HG03521 (cell line): ENCODE measurements around the gene DCAF6.
"Not testable (repeated sequence)": the region's sequence is repeated elsewhere in the genome, so short reads cannot be mapped to it uniquely, and the experiment has no call there.

Source experiments
- ATAC-seq: cut with Tn5 transposase; IDR thresholded peaks from one replicate; pipeline ENCODE4 v1.9.1; 2021; ENCODE audit warnings: mild to moderate bottlenecking, moderate library complexity; ENCODE audit not compliant: unreplicated experiment

The DCAF6 gene

GRCh38 chr1:168007691-168008090 lies 71.2 kb downstream of the DCAF6 start:
- ATAC-seq = no peak

GRCh38 chr1:168008595-168008994 lies 72.1 kb downstream of the DCAF6 start:
- ATAC-seq = no peak

DNA sequence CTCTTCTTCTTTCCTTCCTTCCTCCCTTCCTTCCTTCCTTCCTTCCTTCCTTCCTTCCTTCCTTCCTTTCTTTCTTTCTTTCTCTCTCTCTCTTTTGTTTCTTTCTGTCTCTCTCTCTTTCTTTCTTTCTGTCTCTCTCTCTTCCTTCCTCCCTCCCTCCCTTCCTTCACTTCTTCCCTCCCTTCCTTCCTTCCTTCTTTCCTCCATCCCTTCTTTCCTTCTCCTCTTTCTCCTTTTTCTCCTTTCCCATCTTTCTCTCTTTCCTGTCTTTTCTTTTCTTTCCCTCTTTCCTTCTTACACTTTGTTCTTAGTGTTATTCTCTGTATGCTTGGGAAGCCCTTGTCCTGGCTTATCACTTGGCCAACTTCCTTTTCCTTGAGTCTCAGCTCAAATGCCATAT lies 72.8 kb downstream of the DCAF6 start:
- ATAC-seq = no peak

- ATAC-seq = no peak
Observed at GRCh38 chr1:168019407-168019806, 82.9 kb downstream of the DCAF6 start.

- no peak for ATAC-seq
Observed at GRCh38 chr1:168031198-168031597, 94.7 kb downstream of the DCAF6 start.

DNA sequence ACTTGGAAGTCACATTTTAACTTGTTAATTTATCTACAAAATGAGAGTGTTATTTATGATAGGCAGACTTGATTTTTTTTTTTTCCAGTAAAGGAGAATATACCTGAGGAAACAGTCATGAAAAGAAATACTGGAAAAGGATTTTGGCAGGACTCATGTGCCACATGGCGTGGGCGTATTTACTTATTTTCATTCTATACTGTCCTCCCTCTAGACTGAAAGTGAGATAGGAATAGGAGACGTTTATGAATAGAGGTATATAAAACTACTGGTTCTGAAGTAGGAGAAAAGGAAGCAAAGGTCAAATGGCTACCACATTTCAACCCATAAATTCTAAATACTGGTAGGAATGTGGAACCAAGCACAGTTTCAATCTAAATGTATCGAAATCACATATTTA lies 95.1 kb downstream of the DCAF6 start:
- no peak for ATAC-seq

- ATAC-seq = no peak
Observed at GRCh38 chr1:168032029-168032428, 95.5 kb downstream of the DCAF6 start.

DNA sequence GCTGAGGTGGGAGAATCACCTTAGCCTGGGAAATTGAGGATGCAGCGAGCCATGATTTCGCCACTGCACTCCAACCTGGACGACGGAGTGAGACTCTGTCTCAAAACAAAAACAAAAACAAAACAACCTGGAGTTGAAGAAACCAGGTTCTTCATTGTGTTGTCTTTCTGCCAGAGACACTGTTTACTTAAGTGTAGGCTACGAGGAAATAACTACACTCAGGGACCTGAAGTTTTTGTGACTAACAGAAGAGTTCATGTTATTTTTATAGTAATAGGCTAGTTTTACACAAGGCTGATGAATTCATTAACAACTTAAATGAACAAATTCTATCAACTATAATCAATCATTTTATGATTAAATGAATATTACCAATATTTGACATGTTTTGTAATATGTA lies 98.9 kb downstream of the DCAF6 start:
- ATAC-seq = no peak

- no peak for ATAC-seq
Observed at GRCh38 chr1:168042362-168042761, 105.9 kb downstream of the DCAF6 start.

GRCh38 chr1:168045311-168045710 lies 108.8 kb downstream of the DCAF6 start:
- ATAC-seq = no peak

DNA sequence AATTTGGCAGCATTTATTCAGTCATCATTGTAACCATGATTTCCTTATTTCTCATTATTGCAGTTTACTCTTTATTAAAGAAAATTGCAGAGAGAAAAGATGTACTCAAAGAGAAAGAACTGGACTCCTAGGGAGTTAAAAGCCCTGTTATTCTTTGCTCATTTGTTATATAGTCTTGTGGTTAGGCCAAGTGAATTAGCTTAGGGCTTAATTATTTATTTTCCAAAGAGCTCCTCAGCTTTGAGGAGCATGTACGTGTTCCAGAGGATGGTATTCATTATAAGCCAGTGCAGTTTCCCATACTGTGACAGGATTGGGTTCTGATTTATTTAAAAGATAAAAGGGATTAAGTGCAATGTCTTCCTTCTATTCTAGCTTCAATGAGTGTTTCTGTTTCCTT lies 113.8 kb downstream of the DCAF6 start:
- no peak for ATAC-seq

DNA sequence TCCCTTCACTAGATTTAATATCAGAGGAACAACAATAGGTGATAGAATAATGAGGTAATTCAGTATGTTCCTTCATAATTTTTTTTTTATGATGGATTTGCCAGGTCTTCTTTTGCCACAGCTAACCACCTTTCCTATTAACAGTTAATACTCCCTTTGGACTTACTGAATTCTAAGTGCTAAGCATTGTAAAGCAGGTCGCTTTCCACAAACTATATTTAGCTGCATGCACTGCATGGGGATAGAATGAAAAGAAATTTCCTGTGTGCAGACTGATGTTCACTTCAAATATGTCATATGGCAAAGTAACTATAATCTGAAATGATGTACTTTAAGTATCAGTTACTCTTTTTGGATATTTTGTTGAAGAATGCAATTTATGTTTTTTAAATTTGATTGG lies 114.4 kb downstream of the DCAF6 start:
- no peak for ATAC-seq

DNA sequence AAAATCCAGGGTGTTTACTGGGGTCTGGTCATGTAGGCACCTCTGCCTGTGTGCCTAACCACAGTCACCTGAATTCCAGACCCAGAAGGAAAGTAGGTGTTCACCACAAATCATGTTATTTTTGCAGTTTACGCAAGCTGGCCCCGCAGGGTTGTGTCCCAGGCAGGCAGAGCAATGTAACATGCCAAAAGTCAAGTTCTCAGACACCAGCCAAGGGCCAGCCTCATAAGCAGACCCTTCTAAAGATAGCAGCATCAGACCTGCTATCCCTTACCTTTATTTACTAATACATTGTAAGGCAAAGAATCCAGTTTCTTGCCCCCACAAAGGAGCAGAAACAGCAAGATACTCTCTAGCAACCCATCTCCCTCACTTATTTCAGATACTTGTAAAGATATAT lies 117.2 kb downstream of the DCAF6 start:
- no peak for ATAC-seq

GRCh38 chr1:168054117-168054516 lies 117.6 kb downstream of the DCAF6 start:
- ATAC-seq = no peak

DNA sequence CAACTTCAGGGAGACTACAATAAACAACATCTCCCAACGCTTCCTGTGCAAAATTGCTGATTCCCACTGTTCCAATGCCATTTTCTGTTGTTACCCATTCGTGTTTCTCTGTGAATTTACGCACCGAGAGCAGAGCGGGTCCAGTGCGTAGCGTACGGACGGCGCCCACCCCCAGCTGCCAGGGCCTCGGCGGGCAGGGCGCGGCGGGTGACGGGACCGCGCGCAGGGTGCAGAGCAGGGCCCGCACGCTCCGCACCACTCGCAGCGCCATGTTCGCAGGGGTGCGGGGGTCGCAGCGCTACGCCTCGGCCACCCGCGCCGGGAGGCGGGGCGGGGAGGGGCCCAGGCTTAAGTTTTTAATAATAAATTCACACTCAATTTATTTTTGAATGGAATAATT lies 119.7 kb downstream of the DCAF6 start:
- ATAC-seq = not testable (repeated sequence)

DNA sequence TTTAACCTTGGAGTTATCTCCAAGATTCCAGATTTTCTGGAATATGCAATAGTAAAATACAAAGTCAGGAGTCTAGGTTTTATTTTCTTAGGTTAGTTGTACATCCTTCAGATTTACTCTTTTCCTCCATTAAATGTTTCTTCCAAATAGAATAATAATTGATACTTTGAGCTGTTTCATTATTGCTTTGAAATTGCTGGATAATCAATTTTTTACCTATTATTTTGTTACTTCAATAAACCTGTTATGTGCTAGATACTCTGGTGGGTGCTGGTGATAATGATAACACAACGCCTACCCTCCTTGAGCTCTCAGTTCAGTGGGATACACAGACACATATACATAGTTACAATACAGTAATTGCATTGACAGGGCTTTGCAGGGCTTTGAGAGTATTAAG lies 120.9 kb downstream of the DCAF6 start:
- ATAC-seq = no peak

- no peak for ATAC-seq
Observed at GRCh38 chr1:168057921-168058320, 121.4 kb downstream of the DCAF6 start.

GRCh38 chr1:168064216-168064615 lies 127.7 kb downstream of the DCAF6 start:
- ATAC-seq = no peak

DNA sequence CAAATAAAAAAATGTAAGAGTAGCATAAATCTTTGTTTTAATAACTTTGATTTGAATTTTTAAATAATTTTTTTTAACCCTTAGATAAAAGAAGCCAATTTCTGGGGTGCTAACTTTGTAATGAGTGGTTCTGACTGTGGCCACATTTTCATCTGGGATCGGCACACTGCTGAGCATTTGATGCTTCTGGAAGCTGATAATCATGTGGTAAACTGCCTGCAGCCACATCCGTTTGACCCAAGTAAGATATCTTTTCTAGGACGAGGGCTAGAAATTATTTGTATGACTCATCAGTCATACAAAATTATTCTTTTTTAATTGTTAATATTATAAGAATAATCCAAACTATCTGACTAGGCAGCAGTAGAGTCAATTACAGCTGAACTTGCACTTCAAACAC lies 129.0 kb downstream of the DCAF6 start:
- no peak for ATAC-seq

GRCh38 chr1:168069384-168069783 lies 132.9 kb downstream of the DCAF6 start:
- ATAC-seq = no peak

DNA sequence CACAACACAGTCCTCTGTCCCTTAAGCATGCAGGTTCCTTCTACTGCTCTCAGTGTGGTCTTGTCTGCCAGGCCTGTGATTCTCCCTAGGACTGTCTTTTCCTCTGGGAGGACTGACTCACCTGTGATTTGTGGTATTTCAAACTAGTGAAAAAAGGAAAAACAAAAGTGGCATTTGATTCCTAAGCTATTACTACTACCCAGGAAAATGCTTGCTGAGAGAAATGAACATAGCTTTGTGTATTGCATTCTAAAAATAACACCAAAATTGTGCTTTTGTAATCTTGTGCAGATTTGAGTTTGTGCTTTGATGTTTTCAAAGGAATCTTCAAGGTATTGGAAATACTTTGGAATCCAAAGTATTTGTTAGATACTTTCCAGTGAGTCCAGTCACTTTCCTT lies 143.3 kb downstream of the DCAF6 start:
- no peak for ATAC-seq

DNA sequence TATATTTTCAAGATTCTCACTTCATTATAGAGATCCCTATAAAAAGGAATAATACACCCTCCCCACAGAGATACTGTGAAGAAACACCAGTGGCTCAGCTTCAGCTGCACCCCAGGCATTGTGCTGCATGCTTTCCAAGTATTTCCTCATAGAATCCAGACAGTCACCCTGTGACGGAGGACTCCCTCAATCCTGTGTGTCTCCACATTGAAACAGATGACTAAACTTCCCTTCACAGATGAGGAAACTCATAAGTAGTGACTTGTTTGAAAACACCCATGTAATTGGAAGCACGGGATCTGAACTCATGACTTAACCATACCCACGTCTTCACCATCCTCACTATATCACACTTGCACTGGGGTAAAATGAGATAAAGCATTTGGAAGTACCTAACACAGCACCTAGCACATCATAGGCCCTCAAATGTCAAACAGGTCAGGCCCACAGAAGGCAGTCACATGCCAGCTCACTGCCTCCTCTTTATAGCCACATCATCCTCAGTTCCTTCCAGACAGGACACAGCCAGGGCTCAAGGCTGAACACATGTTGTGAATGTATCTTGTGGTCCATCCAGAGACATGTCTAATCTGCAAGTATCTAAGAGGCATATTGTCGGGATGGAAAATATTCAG lies 145.0 kb downstream of the DCAF6 start:
- ATAC-seq = no peak
